Embryonic facial prominence (tissue), 1 donor: ENCODE results near the gene EYA4.

Experiments
- DNase-seq: peaks from one replicate; pipeline ENCODE4 v3.0.0-alpha.2; 2016; ENCODE audit errors: extremely low spot score

Gene EYA4

GRCh38 chr6:133242637-133243585, 1.8 kb downstream of the EYA4 start:
- no peak for DNase-seq

- DNase-seq: no peak
Observed at GRCh38 chr6:133243723-133244305, 2.7 kb downstream of the EYA4 start.

- DNase-seq: no peak
Observed at GRCh38 chr6:133244519-133244918, 3.4 kb downstream of the EYA4 start.

- DNase-seq: no peak
Observed at GRCh38 chr6:133245007-133245406, 3.9 kb downstream of the EYA4 start.

GRCh38 chr6:133245422-133245903, 4.3 kb downstream of the EYA4 start:
- DNase-seq: no peak

- no peak for DNase-seq
Observed at GRCh38 chr6:133247581-133247980, 6.4 kb downstream of the EYA4 start.

- no peak for DNase-seq
Observed at GRCh38 chr6:133248241-133249001, 7.3 kb downstream of the EYA4 start.

- no peak for DNase-seq
Observed at GRCh38 chr6:133251688-133252087, 10.5 kb downstream of the EYA4 start.

GRCh38 chr6:133254552-133255228, 13.5 kb downstream of the EYA4 start:
- no peak for DNase-seq

- DNase-seq: no peak
Observed at GRCh38 chr6:133257545-133258105, 16.5 kb downstream of the EYA4 start.

GRCh38 chr6:133259561-133259960, 18.4 kb downstream of the EYA4 start:
- DNase-seq: no peak

GRCh38 chr6:133262804-133263203, 21.6 kb downstream of the EYA4 start:
- no peak for DNase-seq

GRCh38 chr6:133265066-133265465, 23.9 kb downstream of the EYA4 start:
- DNase-seq: no peak

- DNase-seq: no peak
Observed at GRCh38 chr6:133266186-133266585, 25.0 kb downstream of the EYA4 start.

GRCh38 chr6:133268621-133269020, 27.5 kb downstream of the EYA4 start:
- DNase-seq: no peak

GRCh38 chr6:133274813-133275212, 33.7 kb downstream of the EYA4 start:
- no peak for DNase-seq

- no peak for DNase-seq
Observed at GRCh38 chr6:133275213-133275612, 34.1 kb downstream of the EYA4 start.

GRCh38 chr6:133277228-133277899, 36.2 kb downstream of the EYA4 start:
- DNase-seq: no peak

- no peak for DNase-seq
Observed at GRCh38 chr6:133277900-133278545, 36.9 kb downstream of the EYA4 start.

- DNase-seq: no peak
Observed at GRCh38 chr6:133286765-133287164, 45.6 kb downstream of the EYA4 start.
